VCaP (cell line): ENCODE data around the gene NRXN2.

ENCODE experiments used
- H3K27ac ChIP-seq: fragments of 450-650 bp; 2 replicates; pipeline ENCODE4 v1.5.1; 2017
- TF ChIP-seq, protein P1 (sequence below): fragments of 450-650 bp; conservative IDR thresholded peaks from 2 replicates; pipeline ENCODE4 v1.5.1; 2017; ENCODE audit warnings: mild to moderate bottlenecking, moderate library complexity

NRXN2 gene

GRCh38 chr11:64726211-64726641 is 3.2 kb upstream of the NRXN2 start:
- peak overlapping the region; percentile 4; the same call in 1 of the 2 replicates for H3K27ac ChIP-seq
- TF ChIP-seq, protein P1, sequence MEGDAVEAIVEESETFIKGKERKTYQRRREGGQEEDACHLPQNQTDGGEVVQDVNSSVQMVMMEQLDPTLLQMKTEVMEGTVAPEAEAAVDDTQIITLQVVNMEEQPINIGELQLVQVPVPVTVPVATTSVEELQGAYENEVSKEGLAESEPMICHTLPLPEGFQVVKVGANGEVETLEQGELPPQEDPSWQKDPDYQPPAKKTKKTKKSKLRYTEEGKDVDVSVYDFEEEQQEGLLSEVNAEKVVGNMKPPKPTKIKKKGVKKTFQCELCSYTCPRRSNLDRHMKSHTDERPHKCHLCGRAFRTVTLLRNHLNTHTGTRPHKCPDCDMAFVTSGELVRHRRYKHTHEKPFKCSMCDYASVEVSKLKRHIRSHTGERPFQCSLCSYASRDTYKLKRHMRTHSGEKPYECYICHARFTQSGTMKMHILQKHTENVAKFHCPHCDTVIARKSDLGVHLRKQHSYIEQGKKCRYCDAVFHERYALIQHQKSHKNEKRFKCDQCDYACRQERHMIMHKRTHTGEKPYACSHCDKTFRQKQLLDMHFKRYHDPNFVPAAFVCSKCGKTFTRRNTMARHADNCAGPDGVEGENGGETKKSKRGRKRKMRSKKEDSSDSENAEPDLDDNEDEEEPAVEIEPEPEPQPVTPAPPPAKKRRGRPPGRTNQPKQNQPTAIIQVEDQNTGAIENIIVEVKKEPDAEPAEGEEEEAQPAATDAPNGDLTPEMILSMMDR = no peak

DNA sequence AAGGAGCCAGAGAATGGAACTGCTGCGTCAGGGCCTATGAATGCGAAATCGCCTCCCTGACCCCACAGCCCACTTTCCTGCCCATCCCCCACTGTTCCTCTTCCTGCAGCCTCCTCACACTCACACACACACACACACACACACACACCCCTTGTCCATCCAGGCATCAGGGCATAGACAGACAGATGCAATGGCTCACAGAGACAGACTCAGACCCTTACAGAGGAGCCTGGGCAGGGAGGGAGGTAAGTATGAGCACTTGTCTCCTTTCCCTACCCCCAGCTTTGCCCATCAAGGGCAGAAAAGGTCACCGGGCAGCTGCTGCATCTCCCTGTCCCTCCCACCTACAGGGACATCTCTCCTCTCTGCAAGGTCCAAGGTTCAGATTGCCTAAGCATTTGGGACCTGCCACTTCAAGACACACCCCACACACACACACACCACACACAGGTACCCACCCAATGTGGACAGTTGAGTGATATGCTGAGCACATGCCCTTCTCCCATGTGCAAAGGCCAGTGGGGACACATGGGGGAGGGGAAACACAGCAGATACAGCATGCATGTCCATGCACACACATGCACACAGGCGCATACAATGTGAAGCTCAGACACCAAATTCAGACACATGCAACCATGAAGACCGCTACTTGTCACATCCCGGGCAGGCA is 2.0 kb upstream of the NRXN2 start:
- TF ChIP-seq, protein P1 = no peak
- H3K27ac ChIP-seq = no peak overlapping the region

DNA sequence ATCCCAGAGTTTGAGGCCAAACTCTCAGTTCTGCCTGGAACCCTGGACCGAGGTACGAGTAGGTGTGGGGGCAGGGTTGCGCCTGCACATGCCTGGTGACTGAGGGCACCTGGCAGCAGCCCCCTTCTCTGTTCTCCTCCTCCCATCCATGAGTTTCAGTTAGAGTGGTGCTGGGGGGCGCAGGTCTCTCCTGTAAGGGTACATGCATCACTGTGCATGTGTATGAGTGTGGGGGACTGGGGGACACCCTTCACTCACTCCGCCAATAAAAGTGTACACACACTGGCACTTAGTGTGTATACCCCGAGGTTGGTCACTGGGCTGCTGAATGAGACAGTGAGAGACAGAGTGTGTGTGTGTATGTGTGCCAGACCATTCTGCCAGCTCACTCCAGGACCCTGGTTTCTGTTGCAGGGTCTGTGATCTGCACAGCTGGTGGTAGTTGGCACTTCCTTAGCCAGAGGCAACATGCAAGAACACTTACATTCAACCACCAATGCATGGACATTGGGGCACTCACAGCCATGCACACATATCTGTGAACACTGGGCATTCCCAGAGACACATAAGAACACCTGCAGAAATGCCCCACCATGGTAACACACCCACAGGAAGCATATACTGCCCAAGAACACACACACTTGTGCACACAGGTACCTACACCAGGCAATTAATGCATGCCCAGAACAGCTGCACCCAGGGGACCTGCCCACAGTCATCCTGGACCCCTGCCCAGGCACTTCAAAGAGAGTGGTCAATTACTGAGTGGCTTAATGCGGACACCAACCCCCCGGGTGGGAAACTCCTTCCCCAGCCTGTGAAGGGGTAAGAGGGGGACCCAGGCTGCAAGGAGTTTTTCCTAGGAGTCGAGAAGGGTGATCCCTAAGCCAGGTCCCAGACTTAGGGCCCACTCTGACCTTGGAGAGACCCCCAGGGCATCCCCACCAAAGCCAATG is 1.2 kb upstream of the NRXN2 start:
- TF ChIP-seq, protein P1 = no peak
- H3K27ac ChIP-seq = peak overlapping the region; percentile 79; the same call in 1 of the 2 replicates

DNA sequence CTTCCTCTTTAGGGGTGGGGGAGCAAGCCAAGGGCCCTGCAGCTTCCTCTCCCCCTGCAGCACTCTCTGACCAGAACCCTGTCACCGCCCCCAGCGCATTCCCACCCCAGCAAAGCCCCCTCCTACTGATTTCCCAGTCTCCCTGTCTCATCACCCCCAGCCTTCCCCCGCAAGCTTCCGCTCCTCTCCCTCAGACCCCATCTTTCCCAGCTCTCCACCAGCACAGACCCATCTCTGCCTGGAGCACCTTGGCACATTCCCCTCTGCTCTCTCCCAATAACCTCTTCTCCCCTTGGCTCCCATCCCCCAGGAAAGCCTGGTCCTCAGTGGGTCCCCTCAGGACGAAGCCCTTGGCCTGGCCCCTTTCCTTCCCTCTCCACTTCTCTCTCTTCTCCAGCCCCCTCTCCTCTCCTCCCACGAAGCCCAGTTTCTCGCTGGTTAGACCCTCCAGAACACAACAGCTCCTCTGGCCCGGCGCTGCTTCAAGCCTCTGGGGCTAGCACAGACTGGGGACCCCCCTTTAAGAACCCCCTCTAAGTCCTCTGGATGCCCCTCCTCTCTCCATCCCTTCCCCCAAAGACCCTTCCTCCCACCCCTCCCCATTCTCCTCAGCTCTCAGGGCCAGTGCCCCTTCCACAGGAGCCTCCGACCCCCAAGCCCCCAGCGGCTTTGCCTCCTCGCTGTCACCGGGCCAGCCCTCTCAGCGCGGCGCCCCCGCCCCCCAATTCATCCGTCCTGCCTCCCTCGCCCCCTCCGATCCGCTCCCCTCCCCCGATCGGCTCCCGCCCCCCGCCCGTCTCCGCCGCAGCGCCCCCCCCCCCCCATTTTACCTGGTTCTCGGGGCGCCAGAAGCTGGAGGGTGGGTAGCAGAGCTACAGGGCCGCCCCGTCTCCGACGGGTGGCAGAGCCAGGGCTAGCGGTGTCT is 594 bp downstream of the NRXN2 start:
- TF ChIP-seq, protein P1 = no peak
- no peak overlapping the region for H3K27ac ChIP-seq

DNA sequence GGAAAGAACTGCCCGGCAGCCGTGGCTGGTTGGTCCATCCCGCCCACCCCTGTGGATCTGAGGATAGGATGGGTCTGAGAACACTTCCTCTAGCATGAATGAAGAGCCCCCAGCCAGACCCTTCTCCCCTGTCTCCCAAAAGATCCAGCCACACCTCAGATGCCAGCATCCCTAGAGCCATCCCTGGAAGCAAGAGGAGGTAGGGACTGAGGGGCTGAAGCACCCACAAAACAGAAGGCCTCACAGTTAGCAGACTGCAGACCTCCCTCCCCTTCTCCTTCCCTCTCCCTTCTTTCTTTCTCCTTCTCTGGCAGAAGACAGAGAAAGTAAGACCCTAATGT is 1.7 kb downstream of the NRXN2 start:
- no peak overlapping the region for H3K27ac ChIP-seq
- TF ChIP-seq, protein P1 = no peak

DNA sequence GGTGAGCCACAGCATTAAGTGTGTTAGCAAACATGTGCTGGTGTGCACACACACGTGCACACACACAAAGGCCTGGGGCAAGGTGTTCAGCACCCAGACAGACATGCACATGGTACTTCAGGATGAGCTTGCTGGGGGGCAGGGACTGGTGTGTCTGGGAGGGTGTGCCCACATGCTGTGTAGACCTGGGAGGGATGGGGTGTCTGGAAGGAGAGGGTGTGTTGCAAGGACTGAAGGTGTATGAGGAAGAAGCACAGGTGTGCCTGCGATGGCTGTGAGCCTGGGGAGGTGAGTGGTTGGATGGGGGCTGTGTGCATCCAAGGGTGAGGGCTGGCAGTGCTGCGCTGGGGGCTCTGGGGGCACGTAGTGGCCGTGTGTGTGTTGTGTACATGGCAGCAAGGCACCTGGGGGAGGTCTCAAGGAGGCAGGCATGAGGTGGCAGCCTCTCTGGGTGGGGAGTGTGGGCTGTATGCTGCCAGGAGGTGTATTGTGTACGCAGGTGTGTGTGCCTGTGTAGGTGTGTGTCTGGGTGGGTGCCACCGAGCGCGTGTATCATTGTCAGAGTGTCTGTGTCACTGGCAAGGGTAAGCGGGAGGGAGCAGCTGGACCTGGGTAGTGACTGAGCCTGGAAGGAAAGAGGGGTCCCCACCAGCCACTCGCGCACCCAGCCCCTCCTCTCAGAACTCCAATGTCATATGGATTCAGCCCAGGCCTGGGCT is 2.2 kb downstream of the NRXN2 start:
- TF ChIP-seq, protein P1 = no peak
- H3K27ac ChIP-seq = no peak overlapping the region
